NB4 (cell line): ENCODE data around the gene RCN2.

Experiments
- CTCF ChIP-seq: IDR thresholded peaks from one replicate; pipeline ENCODE4 v1.5.1; 2012; ENCODE audit warnings: low read depth, low read length
- MYC ChIP-seq: IDR thresholded peaks from 2 replicates; pipeline ENCODE4 v1.6.1; 2011; ENCODE audit warnings: low read depth, low read length
- POLR2A ChIP-seq: IDR thresholded peaks from 2 replicates; pipeline ENCODE4 v1.6.1; 2011; ENCODE audit warnings: mild to moderate bottlenecking; ENCODE audit not compliant: insufficient read length; ENCODE audit errors: extremely low read depth
- TF ChIP-seq, protein P1 (sequence below): IDR thresholded peaks from 2 replicates; pipeline ENCODE4 v1.6.1; 2011; ENCODE audit warnings: low read depth, low read length

GRCh38 chr15:76905855-76906254 lies 25.7 kb upstream of the RCN2 start:
- TF ChIP-seq POLR2A: no peak
- no peak for TF ChIP-seq CTCF
- TF ChIP-seq, protein P1, sequence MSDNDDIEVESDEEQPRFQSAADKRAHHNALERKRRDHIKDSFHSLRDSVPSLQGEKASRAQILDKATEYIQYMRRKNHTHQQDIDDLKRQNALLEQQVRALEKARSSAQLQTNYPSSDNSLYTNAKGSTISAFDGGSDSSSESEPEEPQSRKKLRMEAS: no peak
- TF ChIP-seq MYC: no peak
